RPMI7951 (cell line): ENCODE results near the gene PLK5. TPM values are rescaled to one million over a fixed set of nuclear protein-coding genes. Genes with fewer than 3 reads are reported as not detected.

Source experiments
- DNase-seq: peaks from one replicate; pipeline ENCODE4 v3.0.0-alpha.2; 2012; ENCODE audit warnings: low read depth
- total RNA-seq: library from RNA; depleted of rRNA; stranded (reverse); fragments of >200 nt; shearing (Covaris generic); gene quantifications from 2 replicates; pipeline ENCODE4 v1.2.3, GENCODE V29; 2014; rRNA removed

The PLK5 gene
- total RNA-seq, 1 experiment from 2014 or later, result not detected

DNA sequence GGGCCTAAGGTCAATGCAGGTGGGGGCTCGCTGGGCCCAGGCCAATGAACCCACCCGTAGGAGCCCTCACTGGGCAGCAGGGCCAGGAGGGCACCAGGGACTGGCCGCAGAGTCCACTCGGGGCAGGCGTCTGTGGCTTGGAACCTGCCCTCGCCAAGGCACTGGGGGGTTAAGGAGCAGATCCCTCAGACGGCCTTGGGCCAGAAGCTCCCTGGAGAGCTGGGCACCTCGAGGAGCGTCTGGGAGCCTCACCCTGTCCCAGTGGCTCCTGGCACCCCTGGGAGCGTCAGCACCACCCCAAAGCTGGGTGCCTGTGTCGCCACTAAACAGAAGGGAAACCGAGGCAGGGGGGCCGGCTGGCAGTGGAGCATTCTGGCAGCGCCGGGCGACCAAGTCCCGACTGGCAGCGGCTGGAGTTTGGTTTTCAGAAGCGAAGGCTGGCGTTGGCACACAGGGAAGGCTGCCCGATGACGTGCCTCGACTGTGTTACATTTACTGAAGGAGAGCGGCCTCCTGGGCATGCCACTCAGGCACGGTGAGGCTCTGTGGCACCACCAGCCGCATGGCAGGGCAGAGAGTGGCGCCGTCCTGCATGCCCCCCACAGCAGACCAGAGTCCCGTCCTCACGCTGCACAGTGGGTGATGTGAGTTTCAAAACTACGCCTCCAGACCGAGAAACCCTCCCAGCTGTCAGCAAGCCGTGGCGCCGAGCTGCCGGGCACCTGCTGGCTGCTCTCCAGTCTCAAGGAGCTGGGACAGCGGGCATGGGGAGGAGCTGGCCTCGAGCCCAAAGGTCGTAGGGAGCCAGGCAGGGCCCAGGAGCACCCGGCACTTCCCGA lies 53.4 kb downstream of the PLK5 start:
- no peak for DNase-seq

- no peak for DNase-seq
Measured at GRCh38 chr19:1577929-1578618, 54.2 kb downstream of the PLK5 start.

- DNase-seq, result no peak
Measured at GRCh38 chr19:1579222-1579621, 55.3 kb downstream of the PLK5 start.

GRCh38 chr19:1580382-1580781 lies 56.5 kb downstream of the PLK5 start:
- no peak for DNase-seq

- no peak for DNase-seq
Measured at GRCh38 chr19:1580957-1581356, 57.1 kb downstream of the PLK5 start.

GRCh38 chr19:1582201-1582600 lies 58.3 kb downstream of the PLK5 start:
- no peak for DNase-seq

- no peak for DNase-seq
Measured at GRCh38 chr19:1584500-1585242, 60.8 kb downstream of the PLK5 start.

DNA sequence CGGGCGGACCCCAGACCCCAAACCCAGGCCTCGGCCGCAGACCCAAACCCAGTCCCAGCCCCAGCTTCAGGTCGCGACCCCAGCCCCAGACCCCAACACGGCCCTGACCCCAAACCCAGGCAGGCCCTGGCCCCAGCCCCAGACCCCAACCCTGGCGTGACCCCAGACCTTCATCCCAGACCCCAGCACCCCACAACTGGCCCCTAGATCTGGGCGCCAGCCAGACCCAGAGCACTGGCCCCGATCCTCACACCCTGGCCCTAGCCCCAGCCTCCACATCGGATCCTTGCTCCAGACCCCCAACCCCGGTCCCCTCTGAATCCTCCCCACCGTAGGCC lies 61.3 kb downstream of the PLK5 start:
- DNase-seq, result no peak

Other genes starting within 250 kb of the PLK5 start
- gene FAM174C, start 248.5 kb upstream of the PLK5 start, total RNA-seq, result 57.6 and 92.0 TPM in 2 replicates
- not detected in 2 replicates for gene EFNA2, start 238.2 kb upstream of the PLK5 start, total RNA-seq
- 99.1 and 139 TPM in 2 replicates for gene NDUFS7, start 140.2 kb upstream of the PLK5 start, total RNA-seq
- gene GAMT, start 122.5 kb upstream of the PLK5 start, total RNA-seq, result 15.3 and 24.9 TPM in 2 replicates
- 43.9 and 88.3 TPM in 2 replicates for gene DAZAP1, start 116.5 kb upstream of the PLK5 start, total RNA-seq
- 1,276 and 1,680 TPM in 2 replicates for gene RPS15, start 85.7 kb upstream of the PLK5 start, total RNA-seq
- not detected in 2 replicates for gene APC2, start 74.0 kb upstream of the PLK5 start, total RNA-seq
- gene C19orf25, start 44.9 kb upstream of the PLK5 start, total RNA-seq, result 25.2 and 27.1 TPM in 2 replicates
- 0.39 and 5.5 TPM in 2 replicates for gene PCSK4, start 33.7 kb upstream of the PLK5 start, total RNA-seq
- 3.3 and 4.2 TPM in 2 replicates for gene REEP6, start 32.9 kb upstream of the PLK5 start, total RNA-seq
- 1.6 and 3.8 TPM in 2 replicates for gene ADAMTSL5, start 11.1 kb upstream of the PLK5 start, total RNA-seq
- 8.4 and 18.9 TPM in 2 replicates for gene MEX3D, start 44.2 kb downstream of the PLK5 start, total RNA-seq
- gene MBD3, start 68.8 kb downstream of the PLK5 start, total RNA-seq, result 55.2 and 63.2 TPM in 2 replicates
- gene UQCR11, start 81.4 kb downstream of the PLK5 start, total RNA-seq, result 124 and 144 TPM in 2 replicates
- 60.9 and 62.7 TPM in 2 replicates for gene TCF3, start 128.5 kb downstream of the PLK5 start, total RNA-seq
- not detected in 2 replicates for gene ONECUT3, start 229.4 kb downstream of the PLK5 start, total RNA-seq